GM12878 (cell line): ENCODE data around the gene MYO7A. TPM values are rescaled to one million over a fixed set of nuclear protein-coding genes. Genes with fewer than 3 reads are reported as not detected.

Source experiments
- ATAC-seq: fragments of 200-7000 bp; cut with Tn5 transposase; 3 replicates; pipeline ENCODE4 v1.9.1; 2020; ENCODE audit warnings: mild to moderate bottlenecking, moderate library complexity
- BruUV-seq: library from RNA; stranded (reverse); fragments of 400-500 nt; replicated peaks from 2 replicates; lab custom pipeline; 2021; lab: Mats Ljungman, UMichigan
- CTCF ChIA-PET: fragments of 300-600 bp; sonication (Branson Sonifier 250); formaldehyde crosslinking; extraction: SDS; loops from one replicate; lab custom pipeline; 2021; ENCODE audit warnings: inconsistent platforms; lab: Yijun Ruan, JAX
- POLR2A ChIA-PET: fragments of 350-600 bp; formaldehyde crosslinking; extraction: SDS; loops from one replicate; lab custom pipeline; 2021; ENCODE audit warnings: inconsistent platforms; lab: Charles Lee
- RAD21 ChIA-PET: fragments of 300-600 bp; sonication (Branson Sonifier 250); formaldehyde crosslinking; loops from one replicate; lab custom pipeline; 2023; ENCODE audit warnings: antibody characterized with exemption; ENCODE audit not compliant: unreplicated experiment; lab: Charles Lee
- SMC1A ChIA-PET: fragments of 300-600 bp; sonication (Branson Sonifier 250); formaldehyde crosslinking; loops from one replicate; lab custom pipeline; 2023; ENCODE audit not compliant: unreplicated experiment, uncharacterized antibody; lab: Charles Lee
- DNase-seq: peaks from one replicate; pipeline ENCODE4 v3.0.0-alpha.2; 2011; ENCODE audit warnings: low read depth, low spot score
- FAIRE-seq: peaks from 3 replicates; lab custom pipeline; 2011; peaks lifted over from hg19 to GRCh38; lab: Jason Lieb, UNC
- H2AFZ ChIP-seq: 2 replicates; pipeline ENCODE4 v1.6.0; 2011; ENCODE audit warnings: low read depth, low read length, control low read depth; ENCODE audit not compliant: control insufficient read depth
- H3K27ac ChIP-seq: 2 replicates; pipeline ENCODE4 v1.5.1; 2011; ENCODE audit warnings: control low read depth; ENCODE audit not compliant: control insufficient read depth, insufficient read depth
- H3K27me3 ChIP-seq, 2 experiments: replicated peaks in 1 of 2; 2 replicates each; pipeline versions ENCODE4 v1.6.0 to v1.6.1; 2011; ENCODE audit warnings: low read length in 1 of 2; ENCODE audit not compliant: control insufficient read depth in 2 of 2, insufficient read depth in 2 of 2
- H3K36me3 ChIP-seq, 2 experiments: 2 replicates each; pipeline ENCODE4 v1.5.1; 2011; ENCODE audit warnings: low read length in 1 of 2; ENCODE audit not compliant: control insufficient read depth in 2 of 2, insufficient read depth in 2 of 2
- H3K4me1 ChIP-seq: 2 replicates; pipeline ENCODE4 v1.6.1; 2011; ENCODE audit warnings: mild to moderate bottlenecking, low read length, moderate library complexity, mixed read lengths; ENCODE audit not compliant: control insufficient read depth, insufficient read depth
- H3K4me2 ChIP-seq: 2 replicates; pipeline ENCODE4 v1.6.0; 2011; ENCODE audit warnings: control low read depth; ENCODE audit not compliant: control insufficient read depth, insufficient read depth
- H3K4me3 ChIP-seq: fragments of 200-600 bp; sonication (generic); 2 replicates; pipeline ENCODE4 v1.5.1; 2016
- H3K79me2 ChIP-seq: 2 replicates; pipeline ENCODE4 v1.6.0; 2011; ENCODE audit warnings: low read length; ENCODE audit not compliant: control insufficient read depth, insufficient read depth
- H3K9ac ChIP-seq: 2 replicates; pipeline ENCODE4 v1.8.0; 2011; ENCODE audit warnings: low read length, control low read depth, mixed read lengths; ENCODE audit not compliant: control insufficient read depth, insufficient read depth
- H3K9me3 ChIP-seq: replicated peaks from 3 replicates; pipeline ENCODE4 v1.5.1; 2011; ENCODE audit warnings: mild to moderate bottlenecking, low read length; ENCODE audit not compliant: control insufficient read depth, insufficient read depth
- H4K20me1 ChIP-seq: 2 replicates; pipeline ENCODE4 v1.6.0; 2011; ENCODE audit not compliant: control insufficient read depth, insufficient read depth
- BHLHE40 ChIP-seq, 2 experiments: fragments of 450-650 bp in 1 of 2; IDR thresholded peaks; 2 replicates each; pipeline ENCODE4 v1.6.1; 2011 to 2017; ENCODE audit warnings: low read depth in 2 of 2, borderline replicate concordance in 1 of 2, improper control_type of control experiment in 1 of 2, low read length in 1 of 2, mild to moderate bottlenecking in 1 of 2
- NFXL1 ChIP-seq: fragments of 450-650 bp; IDR thresholded peaks from 2 replicates; pipeline ENCODE4 v1.6.1; 2017; ENCODE audit warnings: antibody characterized with exemption, mild to moderate bottlenecking, borderline replicate concordance
- ZBTB33 ChIP-seq: fragments of 450-650 bp; IDR thresholded peaks from 2 replicates; pipeline ENCODE4 v1.6.1; 2017; ENCODE audit warnings: mild to moderate bottlenecking
- WGBS: methylation state at CpG from one replicate; pipeline ENCODE4 v1.1.6; 2016; ENCODE audit warnings: low lambda C conversion rate; ENCODE audit not compliant: insufficient replicate concordance, insufficient coverage; ENCODE audit errors: missing lambda C conversion rate; 5-methylcytosine and 5-hydroxymethylcytosine counted together
- in situ Hi-C: fragments of 300-500 bp; cut with MboI; formaldehyde crosslinking; loops from 9 replicates; pipeline ENCODE4 v1.14.3; 2018; ENCODE audit warnings: mixed read lengths
- intact Hi-C: fragments of 100-400 bp; cut with micrococcal nuclease; formaldehyde crosslinking; loops from one replicate; pipeline ENCODE4 v1.14.2; 2022; ENCODE audit not compliant: unreplicated experiment
- polyA plus RNA-seq, 11 experiments: library from polyadenylated mRNA; depleted of rRNA in 4 of 11; unstranded in 6 of 11; stranded (reverse) in 5 of 11; fragments of >200 nt; fragmentation: Nextera tagmentation in 4 of 11; fragmentation: Illumina TruSeq in 1 of 11; extraction: Ambion mirVana in 4 of 11; extraction: Trizol in 1 of 11; gene quantifications; 1 replicate in 1 of 11; 2 replicates in 10 of 11; pipeline versions ENCODE4 v1.2.1 to v1.2.3, GENCODE V29; 2011 to 2016; ENCODE audit warnings: inconsistent platforms in 2 of 11, missing spikeins in 2 of 11, low read depth in 1 of 11
- total RNA-seq, 4 experiments: library from RNA; depleted of rRNA in 3 of 4; stranded (reverse); fragments of >200 nt in 3 of 4; fragmentation: Illumina TruSeq in 1 of 4; extraction: Trizol in 1 of 4; gene quantifications; 2 replicates each; pipeline versions ENCODE4 v1.2.1 to v1.2.3, GENCODE V29; 2013 to 2021

The MYO7A gene
- total and polyA plus RNA-seq, 10 of the 15 experiments (the other 5 are each of a cell fraction or from before 2014, with no cell fraction given), result 0.01 to 0.21 (median 0.04) TPM; not detected in 6

- RAD21 ChIA-PET, result no interaction called here
- Histone ChIP-seq H3K4me1 (no peaks in the 10 kb centered on the region), H3K4me2 (no peak overlapping the region), H4K20me1 (no peaks in the 10 kb centered on the region), H3K27me3 (peaks cover 0 to 4% of the 10 kb centered on the region in 2 experiments; a peak in 2 of 4 replicates), H3K36me3 (no peaks in the 10 kb centered on the region), H3K27ac (no peak overlapping the region), H3K9me3 (no peaks in the 10 kb centered on the region), H2AFZ (no peak overlapping the region), H3K79me2 (no peaks in the 10 kb centered on the region), H3K4me3 (no peak overlapping the region), H3K9ac (no peak overlapping the region)
- SMC1A ChIA-PET, result no interaction called here
- TF ChIP-seq BHLHE40 (IDR thresholded peaks at IDR 0.05; ENCODE audit: borderline replicate concordance in 1 of 2, low read depth in 2 of 2, low read length in 1 of 2), result peak in 1 of 2 experiments; percentile 11; a peak in 1 of 4 replicates
- TF ChIP-seq NFXL1, result no peak
- no peak for TF ChIP-seq ZBTB33
- intact Hi-C loops, result no loop called here
- BruUV-seq, result no TSS peak
- POLR2A ChIA-PET, result no interaction called here
- DNase-seq (no peak), FAIRE-seq (no peak), ATAC-seq (no peak)
- CTCF ChIA-PET, result no interaction called here
- 39% methylated on average over 8 of the region's 8 CpGs for WGBS
- in situ Hi-C loops, result no loop called here
Observed at GRCh38 chr11:77143405-77144020, 15.5 kb downstream of the MYO7A start.
